PC-3 (cell line): ENCODE results near the gene FOXO6. TPM values are rescaled to one million over a fixed set of nuclear protein-coding genes. Genes with fewer than 3 reads are reported as not detected.

Source experiments
- ATAC-seq: fragments of 200-7000 bp; cut with Tn5 transposase; 2 replicates; pipeline ENCODE4 v1.9.1; 2020; ENCODE audit warnings: mild to moderate bottlenecking, moderate library complexity
- BruUV-seq: library from RNA; stranded (reverse); fragments of 400-500 nt; replicated peaks from 2 replicates; lab custom pipeline; 2021; lab: Mats Ljungman, UMichigan
- CTCF ChIA-PET: fragments of 300-600 bp; sonication (Branson Sonifier 250); formaldehyde crosslinking; loops from one replicate; lab custom pipeline; 2022; ENCODE audit warnings: antibody characterized with exemption; lab: Charles Lee
- POLR2A ChIA-PET: fragments of 300-600 bp; sonication (Branson Sonifier 250); formaldehyde crosslinking; loops from one replicate; lab custom pipeline; 2022; ENCODE audit warnings: antibody characterized with exemption; ENCODE audit not compliant: unreplicated experiment; lab: Charles Lee
- DNase-seq: peaks from one replicate; pipeline ENCODE4 v3.0.0-alpha.2; 2015
- H2AFZ ChIP-seq: fragments of 300-600 bp; sonication (generic); 2 replicates; pipeline ENCODE4 v1.6.0; 2016; ENCODE audit warnings: antibody characterized with exemption, low read length
- H3F3A ChIP-seq: fragments of 300-600 bp; sonication (generic); one replicate; pipeline ENCODE4 v1.6.0; 2017; ENCODE audit warnings: antibody characterized with exemption, low read length, control low read depth, mild to moderate bottlenecking; ENCODE audit not compliant: unreplicated experiment
- H3K27ac ChIP-seq: fragments of 300-600 bp; sonication (generic); 2 replicates; pipeline ENCODE4 v1.5.1; 2016; ENCODE audit warnings: mild to moderate bottlenecking, low read length
- H3K27me3 ChIP-seq: fragments of 300-600 bp; sonication (generic); 2 replicates; pipeline ENCODE4 v1.6.1; 2016; ENCODE audit warnings: low read length, mixed read lengths
- H3K36me3 ChIP-seq: fragments of 300-600 bp; sonication (generic); 2 replicates; pipeline ENCODE4 v1.6.1; 2016; ENCODE audit warnings: low read depth, mixed run types, low read length, mixed read lengths
- H3K4me1 ChIP-seq: fragments of 300-600 bp; sonication (generic); 2 replicates; pipeline ENCODE4 v1.5.1; 2016; ENCODE audit warnings: low read length; ENCODE audit not compliant: insufficient read depth
- H3K4me2 ChIP-seq: fragments of 300-600 bp; sonication (generic); 2 replicates; pipeline ENCODE4 v1.6.0; 2016; ENCODE audit warnings: low read length
- H3K4me3 ChIP-seq: fragments of 300-600 bp; sonication (generic); 2 replicates; pipeline ENCODE4 v1.5.1; 2016; ENCODE audit warnings: mild to moderate bottlenecking, low read length, mixed read lengths
- H3K79me2 ChIP-seq: fragments of 300-600 bp; sonication (generic); 2 replicates; pipeline ENCODE4 v1.6.1; 2017; ENCODE audit warnings: low read length, mixed read lengths
- H3K9ac ChIP-seq: fragments of 300-600 bp; sonication (generic); 2 replicates; pipeline ENCODE4 v1.6.0; 2016; ENCODE audit warnings: mild to moderate bottlenecking, low read length
- H3K9me2 ChIP-seq: fragments of 300-600 bp; sonication (generic); replicated peaks from 2 replicates; pipeline ENCODE4 v1.6.1; 2016; ENCODE audit warnings: mixed run types, low read length, mixed read lengths
- H3K9me3 ChIP-seq: fragments of 300-600 bp; sonication (generic); 2 replicates; pipeline ENCODE4 v1.6.1; 2016; ENCODE audit warnings: low read length, mixed read lengths
- H4K20me1 ChIP-seq: fragments of 300-600 bp; sonication (generic); 2 replicates; pipeline ENCODE4 v1.6.1; 2016; ENCODE audit warnings: low read length, mixed read lengths
- CTCF ChIP-seq: fragments of 300-600 bp; sonication (generic); conservative IDR thresholded peaks from 2 replicates; pipeline ENCODE4 v1.5.1; 2017; ENCODE audit warnings: antibody characterized with exemption, low read depth, mild to moderate bottlenecking, low read length
- EZH2 ChIP-seq: fragments of 300-600 bp; sonication (generic); IDR thresholded peaks from one replicate; pipeline ENCODE4 v1.6.1; 2017; ENCODE audit warnings: antibody characterized with exemption, mild to moderate bottlenecking, low read length; ENCODE audit not compliant: unreplicated experiment
- EZH2phosphoT487 ChIP-seq: fragments of 300-600 bp; sonication (generic); IDR thresholded peaks from 2 replicates; pipeline ENCODE4 v1.6.1; 2018; ENCODE audit warnings: mild to moderate bottlenecking, antibody characterized with exemption, low read length, borderline replicate concordance
- intact Hi-C: fragments of 100-400 bp; cut with micrococcal nuclease; formaldehyde crosslinking; loops from 2 replicates; pipeline ENCODE4 v1.9.0; 2023
- total RNA-seq: library from RNA; depleted of rRNA; stranded (reverse); fragments of >200 nt; gene quantifications from 2 replicates; pipeline ENCODE4 v1.2.3, GENCODE V29; 2014

FOXO6 gene
- total RNA-seq, 1 experiment from 2014 or later: 1.2 TPM

GRCh38 chr1:41319807-41320711 is 41.2 kb upstream of the FOXO6 start:
- Histone ChIP-seq H3K4me2 (no peak overlapping the region), H3K4me1 (peaks cover 10% of the 10 kb centered on the region; the same call in 1 of the 2 replicates), H3K27me3 (no peaks in the 10 kb centered on the region), H3K79me2 (no peaks in the 10 kb centered on the region), H2AFZ (no peak overlapping the region), H3K36me3 (no peaks in the 10 kb centered on the region), H3K4me3 (no peak overlapping the region), H4K20me1 (no peaks in the 10 kb centered on the region), H3K9me2 (no peaks in the 10 kb centered on the region), H3K27ac (no peak overlapping the region), H3K9ac (no peak overlapping the region), H3F3A (no peaks in the 10 kb centered on the region), H3K9me3 (no peaks in the 10 kb centered on the region)
- ChIA-PET POLR2A (no interaction called here), CTCF (interaction anchor here (0.5 kb wide), 1 partner anchor 149 kb away, joined by 3 read pairs; no protein-coding TSS in a partner anchor)
- intact Hi-C loops: no loop called here
- BruUV-seq: no TSS peak
- ATAC-seq (no peak), DNase-seq (no peak)
- TF ChIP-seq CTCF (no peak), EZH2 (no peak), EZH2phosphoT487 (no peak)

GRCh38 chr1:41320895-41321676 is 40.1 kb upstream of the FOXO6 start:
- no peak for TF ChIP-seq EZH2phosphoT487
- TF ChIP-seq EZH2: no peak
- TF ChIP-seq CTCF: no peak
- Histone ChIP-seq H3K4me1 (peaks cover 10% of the 10 kb centered on the region; the same call in 1 of the 2 replicates), H3K9me2 (no peaks in the 10 kb centered on the region), H3K4me2 (no peak overlapping the region), H3K9me3 (no peaks in the 10 kb centered on the region), H3K79me2 (no peaks in the 10 kb centered on the region), H4K20me1 (no peaks in the 10 kb centered on the region), H3K27me3 (no peaks in the 10 kb centered on the region), H3K36me3 (no peaks in the 10 kb centered on the region), H3K9ac (no peak overlapping the region), H3K27ac (no peak overlapping the region), H3K4me3 (no peak overlapping the region), H3F3A (no peaks in the 10 kb centered on the region), H2AFZ (no peak overlapping the region)
- ATAC-seq (no peak), DNase-seq (no peak)
- CTCF ChIA-PET: interaction anchor here (0.5 kb wide), 1 partner anchor 148 kb away, joined by 3 read pairs; no protein-coding TSS in a partner anchor
- BruUV-seq: no TSS peak
- intact Hi-C loops: no loop called here
- POLR2A ChIA-PET: no interaction called here
